H54 (cell line): ENCODE results near the gene TMTC1.

Experiments used
- DNase-seq: peaks from one replicate; pipeline ENCODE4 v3.0.0; 2011; ENCODE audit warnings: low spot score, mixed read lengths; ENCODE audit not compliant: insufficient read length
- FAIRE-seq: peaks from 3 replicates; lab custom pipeline; 2011; peaks lifted over from hg19 to GRCh38; lab: Jason Lieb, UNC
- POLR2A ChIP-seq: IDR thresholded peaks from 2 replicates; pipeline ENCODE4 v1.6.1; 2011; ENCODE audit warnings: low read depth, mild to moderate bottlenecking, low read length

TMTC1 gene

GRCh38 chr12:29609431-29610215 lies 174.1 kb downstream of the TMTC1 start:
- FAIRE-seq, result no peak
- TF ChIP-seq POLR2A, result no peak
- DNase-seq, result no peak

GRCh38 chr12:29608581-29608980 lies 175.2 kb downstream of the TMTC1 start:
- no peak for TF ChIP-seq POLR2A
- DNase-seq (no peak), FAIRE-seq (no peak)

GRCh38 chr12:29599381-29599780 lies 184.4 kb downstream of the TMTC1 start:
- FAIRE-seq, result peak; percentile 6
- no peak for TF ChIP-seq POLR2A

GRCh38 chr12:29595071-29595755 lies 188.5 kb downstream of the TMTC1 start:
- DNase-seq (no peak), FAIRE-seq (no peak)
- no peak for TF ChIP-seq POLR2A

More at GRCh38 chr12:29599381-29599780, 184.4 kb downstream of the TMTC1 start:
- no peak for DNase-seq

- TF ChIP-seq POLR2A, result no peak
- DNase-seq (no peak), FAIRE-seq (no peak)
Observed at GRCh38 chr12:29593001-29593400, 190.7 kb downstream of the TMTC1 start.

- DNase-seq (no peak), FAIRE-seq (no peak)
- TF ChIP-seq POLR2A, result no peak
Observed at GRCh38 chr12:29591140-29592020, 192.4 kb downstream of the TMTC1 start.

- no peak for DNase-seq
- no peak for TF ChIP-seq POLR2A
- FAIRE-seq, result no peak
Observed at GRCh38 chr12:29589851-29590250, 193.9 kb downstream of the TMTC1 start.

- FAIRE-seq (no peak), DNase-seq (no peak)
- TF ChIP-seq POLR2A, result no peak
Observed at GRCh38 chr12:29589286-29589820, 194.4 kb downstream of the TMTC1 start.

- DNase-seq (no peak), FAIRE-seq (no peak)
- no peak for TF ChIP-seq POLR2A
Observed at GRCh38 chr12:29582677-29583272, 201.0 kb downstream of the TMTC1 start.

- TF ChIP-seq POLR2A, result no peak
- DNase-seq (no peak), FAIRE-seq (no peak)
Observed at GRCh38 chr12:29582146-29582545, 201.6 kb downstream of the TMTC1 start.

- FAIRE-seq, result no peak
- DNase-seq, result no peak
- no peak for TF ChIP-seq POLR2A
Observed at GRCh38 chr12:29581631-29582030, 202.1 kb downstream of the TMTC1 start.

- TF ChIP-seq POLR2A, result no peak
- DNase-seq, result no peak
- no peak for FAIRE-seq
Observed at GRCh38 chr12:29580971-29581370, 202.8 kb downstream of the TMTC1 start.

- DNase-seq (no peak), FAIRE-seq (no peak)
- no peak for TF ChIP-seq POLR2A
Observed at GRCh38 chr12:29578731-29579130, 205.0 kb downstream of the TMTC1 start.
